ENCODE results near the gene TUBGCP2. TPM values are rescaled to one million over a fixed set of nuclear protein-coding genes. Genes with fewer than 3 reads are reported as not detected.

The TUBGCP2 gene
- total RNA-seq, 6 experiments from 2014 or later, result 72.5 to 80.8 (median 77.7) TPM

- Mint-ChIP-seq H3K4me3 (no peak overlapping the region), H3K9me3 (no peaks in the 10 kb centered on the region), H3K4me1 (ENCODE audit: low read depth) (no peaks in the 10 kb centered on the region), H3K36me3 (ENCODE audit: low read depth) (no peaks in the 10 kb centered on the region), H3K27me3 (ENCODE audit: insufficient read depth) (peaks cover 11% of the 10 kb centered on the region), H3K27ac (no peak overlapping the region)
- no peak for TF ChIP-seq CTCF (IDR thresholded peaks at IDR 0.05)
- no peak for DNase-seq
Measured at GRCh38 chr10:133350950-133351329, 42.3 kb upstream of the TUBGCP2 start.

DNA sequence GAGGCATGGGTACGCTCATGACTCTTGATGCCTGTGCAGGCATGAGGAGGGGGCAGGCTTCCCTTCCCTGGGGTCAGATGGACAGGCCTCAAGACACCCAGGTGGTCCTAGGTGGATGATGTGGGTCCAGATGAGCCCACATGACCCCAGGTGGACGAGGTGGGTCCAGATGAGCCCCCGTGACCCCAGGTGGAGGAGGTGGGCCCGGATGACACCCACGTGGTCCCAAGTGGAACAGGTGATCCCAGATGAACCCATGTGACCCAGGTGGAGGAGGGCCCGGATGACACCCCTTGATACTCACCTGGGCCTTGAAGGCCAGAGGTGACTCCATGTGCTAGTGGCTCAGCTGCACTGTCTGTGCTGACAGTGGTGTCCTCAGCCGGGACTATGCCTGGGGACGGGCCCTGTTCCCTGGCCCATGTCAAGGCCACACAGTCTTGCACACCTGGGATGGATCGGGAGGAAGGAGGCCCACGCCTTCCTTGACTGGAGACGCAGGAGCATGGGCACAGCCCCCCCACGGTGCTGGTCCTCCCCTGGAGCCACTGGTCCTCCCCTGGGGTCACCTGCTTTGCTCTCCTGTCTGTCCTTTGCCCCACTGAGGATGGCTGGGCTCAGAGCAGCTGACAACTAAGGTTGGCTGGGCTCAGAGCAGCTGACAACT, 41.7 kb upstream of the TUBGCP2 start:
- H3K27ac Mint-ChIP-seq, result no peak overlapping the region
- H3K4me3 Mint-ChIP-seq, result no peak overlapping the region
- TF ChIP-seq CTCF (IDR thresholded peaks at IDR 0.05), result no peak
- DNase-seq, result no peak
- no peaks in the 10 kb centered on the region for H3K36me3 Mint-ChIP-seq (ENCODE audit: low read depth)
- H3K4me1 Mint-ChIP-seq (ENCODE audit: low read depth), result no peaks in the 10 kb centered on the region
- H3K9me3 Mint-ChIP-seq, result no peaks in the 10 kb centered on the region
- H3K27me3 Mint-ChIP-seq (ENCODE audit: insufficient read depth), result peaks cover 13% of the 10 kb centered on the region

DNA sequence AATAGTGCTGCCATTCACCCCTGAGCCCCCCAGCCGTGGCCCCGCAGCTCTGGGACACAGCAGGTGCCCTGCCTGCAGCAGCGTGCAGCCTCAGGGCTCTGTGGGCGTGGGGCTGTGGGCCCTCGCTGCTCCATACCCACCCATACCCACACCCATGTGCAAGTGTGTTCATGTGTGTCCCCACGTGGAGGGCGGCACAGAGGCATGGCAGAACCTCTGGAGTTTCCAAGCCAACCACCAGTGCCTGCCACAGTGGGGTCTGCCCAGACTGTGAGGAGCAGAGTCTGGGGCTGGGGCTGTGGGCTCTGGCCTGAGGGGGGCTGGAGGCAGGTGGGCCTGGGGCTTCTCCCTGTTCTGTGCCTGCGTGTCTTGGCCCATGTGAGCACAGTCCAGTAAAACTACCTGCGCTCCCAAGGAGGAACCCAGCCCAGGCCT, 40.9 kb upstream of the TUBGCP2 start:
- Mint-ChIP-seq H3K9me3 (no peaks in the 10 kb centered on the region), H3K27me3 (ENCODE audit: insufficient read depth) (peaks cover 14% of the 10 kb centered on the region), H3K36me3 (ENCODE audit: low read depth) (no peaks in the 10 kb centered on the region), H3K4me3 (no peak overlapping the region), H3K4me1 (ENCODE audit: low read depth) (no peaks in the 10 kb centered on the region), H3K27ac (no peak overlapping the region)
- TF ChIP-seq CTCF (IDR thresholded peaks at IDR 0.05), result no peak
- no peak for DNase-seq

DNA sequence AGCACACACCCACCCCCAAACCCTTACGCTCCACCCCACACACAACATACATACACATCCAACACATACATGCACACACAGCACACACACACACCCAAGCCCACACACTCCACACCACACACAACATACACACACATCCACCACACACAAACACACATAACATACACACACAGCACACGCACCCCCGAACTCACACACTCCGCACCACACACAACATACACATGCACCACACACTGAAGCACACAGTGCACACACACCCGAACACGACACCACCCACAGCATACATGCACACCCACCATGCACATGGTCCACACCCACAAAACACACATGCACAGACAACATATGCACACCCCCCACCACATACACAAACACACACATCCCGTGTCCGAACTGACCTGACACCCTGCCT, 40.5 kb upstream of the TUBGCP2 start:
- H3K27ac Mint-ChIP-seq, result no peak overlapping the region
- no peaks in the 10 kb centered on the region for H3K4me1 Mint-ChIP-seq (ENCODE audit: low read depth)
- no peak for TF ChIP-seq CTCF (IDR thresholded peaks at IDR 0.05)
- no peaks in the 10 kb centered on the region for H3K36me3 Mint-ChIP-seq (ENCODE audit: low read depth)
- H3K4me3 Mint-ChIP-seq, result no peak overlapping the region
- DNase-seq, result no peak
- H3K27me3 Mint-ChIP-seq (ENCODE audit: insufficient read depth), result peaks cover 14% of the 10 kb centered on the region
- no peaks in the 10 kb centered on the region for H3K9me3 Mint-ChIP-seq

DNA sequence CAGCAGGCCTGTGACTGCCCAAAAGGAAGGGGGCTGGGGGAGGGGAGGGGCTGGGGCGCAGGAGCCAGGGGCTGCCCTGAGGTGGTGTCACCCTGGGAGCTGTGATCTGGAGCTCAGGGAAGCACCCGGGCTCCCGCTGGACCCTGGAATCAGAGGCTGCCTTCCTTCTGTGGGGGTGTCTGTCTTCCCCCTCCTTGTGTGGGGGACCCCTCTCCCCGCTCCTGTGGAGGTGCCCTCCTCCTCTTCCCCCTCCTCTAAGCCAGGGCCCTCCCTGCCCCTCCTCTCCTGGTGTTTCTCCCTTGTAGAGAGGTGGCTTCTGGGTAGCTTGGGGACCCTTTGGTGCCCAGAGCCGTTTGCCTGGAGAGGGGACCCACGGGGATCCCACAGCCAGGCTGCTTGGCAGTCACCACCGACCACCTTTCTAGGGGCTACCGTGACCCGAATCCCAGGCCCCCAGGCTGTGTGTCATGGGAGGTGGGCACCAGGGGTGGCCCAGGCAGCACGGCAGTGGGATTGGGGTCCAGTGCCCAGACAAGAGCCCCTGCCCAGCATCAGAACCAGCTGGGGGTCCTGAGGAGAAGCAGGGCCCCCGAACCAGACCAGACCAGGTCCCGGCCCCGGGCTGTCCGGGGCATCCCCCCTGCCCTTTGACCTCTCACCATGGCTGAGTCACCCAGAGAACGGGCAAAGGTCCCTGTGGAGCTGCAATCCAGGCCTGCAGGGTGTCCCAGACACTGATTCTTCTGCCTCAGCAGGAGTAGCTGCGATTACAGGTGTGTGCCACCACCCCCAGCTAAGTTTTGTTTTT, 39.2 kb upstream of the TUBGCP2 start:
- no peak for TF ChIP-seq CTCF (IDR thresholded peaks at IDR 0.05)
- H3K27ac Mint-ChIP-seq, result no peak overlapping the region
- no peak for DNase-seq
- no peaks in the 10 kb centered on the region for H3K9me3 Mint-ChIP-seq
- no peaks in the 10 kb centered on the region for H3K4me1 Mint-ChIP-seq (ENCODE audit: low read depth)
- H3K27me3 Mint-ChIP-seq (ENCODE audit: insufficient read depth), result peaks cover 14% of the 10 kb centered on the region
- no peaks in the 10 kb centered on the region for H3K36me3 Mint-ChIP-seq (ENCODE audit: low read depth)
- H3K4me3 Mint-ChIP-seq, result no peak overlapping the region
